ENCODE measurements around the gene ARMC5.

- TF ChIP-seq CTCF (IDR thresholded peaks at IDR 0.05; ENCODE audit: borderline replicate concordance, extremely low read depth, low read length, poor library complexity, severe bottlenecking) (no peak), EZH2 (IDR thresholded peaks at IDR 0.05; ENCODE audit: borderline replicate concordance, low read depth, low read length, severe bottlenecking) (no peak)
These were observed 45.4 kb upstream of the ARMC5 start for GRCh38 chr16:31413943-31414342.
